Activated naive CD4-positive, alpha-beta T cell treated with anti-CD3 and anti-CD28 coated beads, Interleukin-2, amount 50 U/mL, for 72 hours (primary cell): ENCODE data around the gene KIAA0825. TPM values are rescaled to one million over a fixed set of nuclear protein-coding genes. Genes with fewer than 3 reads are reported as not detected.
"Not testable (repeated sequence)": the region's sequence is repeated elsewhere in the genome, so short reads cannot be mapped to it uniquely, and the experiment has no call there.

Experiments
- ATAC-seq, 2 donors: fragments of 150-1000 bp; cut with Tn5 transposase; 2 replicates each; pipeline ENCODE4 v1.10.0; 2021; ENCODE audit warnings: mild to moderate bottlenecking in 2 of 2, moderate library complexity in 2 of 2
- DNase-seq, 2 donors: peaks; one replicate each; pipeline ENCODE4 v3.0.0; 2021 to 2022; ENCODE audit warnings: low spot score in 2 of 2
- H3K27ac Mint-ChIP-seq, 2 donors: one replicate each; pipeline ENCODE4 v1.8.0; 2022; ENCODE audit warnings: mild to moderate bottlenecking in 2 of 2, mixed read lengths in 2 of 2
- H3K36me3 Mint-ChIP-seq, 2 donors: one replicate each; pipeline ENCODE4 v1.8.0; 2022; ENCODE audit warnings: mixed read lengths in 2 of 2
- H3K9me3 Mint-ChIP-seq, 2 donors: one replicate each; pipeline ENCODE4 v1.8.0; 2022; ENCODE audit warnings: mixed read lengths in 2 of 2
- total RNA-seq, 2 donors: library from RNA; stranded (reverse); gene quantifications; one replicate each; pipeline ENCODE4 v1.2.3, GENCODE V29; 2022

Gene KIAA0825
- total RNA-seq, 2 donors from 2014 or later, result 0.16 to 1.2 TPM

DNA sequence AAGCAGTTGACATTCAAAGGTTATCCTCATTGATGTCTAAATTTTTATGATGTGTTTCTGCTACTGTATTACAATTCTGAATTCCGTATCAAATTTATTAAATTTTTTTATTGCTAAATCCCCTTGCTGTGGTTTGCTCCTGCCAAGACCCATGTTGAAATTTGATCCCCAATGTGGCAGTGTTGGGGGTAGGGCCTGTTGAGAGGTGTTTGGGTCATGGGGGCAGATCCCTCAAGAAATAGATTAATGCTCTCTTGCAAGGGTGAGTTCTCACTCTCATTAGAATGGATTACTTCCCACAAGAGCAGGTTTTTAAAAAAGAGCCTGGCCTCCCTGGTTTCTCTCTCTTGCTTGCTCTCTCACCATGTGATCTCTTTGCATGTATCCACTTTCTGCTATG lies 442.5 kb downstream of the KIAA0825 start:
- Mint-ChIP-seq H3K9me3 (peaks cover 0 to 4% of the 10 kb centered on the region in 2 donors), H3K36me3 (no peaks in the 10 kb centered on the region), H3K27ac (no peak overlapping the region)
- ATAC-seq (no peak), DNase-seq (no peak)

DNA sequence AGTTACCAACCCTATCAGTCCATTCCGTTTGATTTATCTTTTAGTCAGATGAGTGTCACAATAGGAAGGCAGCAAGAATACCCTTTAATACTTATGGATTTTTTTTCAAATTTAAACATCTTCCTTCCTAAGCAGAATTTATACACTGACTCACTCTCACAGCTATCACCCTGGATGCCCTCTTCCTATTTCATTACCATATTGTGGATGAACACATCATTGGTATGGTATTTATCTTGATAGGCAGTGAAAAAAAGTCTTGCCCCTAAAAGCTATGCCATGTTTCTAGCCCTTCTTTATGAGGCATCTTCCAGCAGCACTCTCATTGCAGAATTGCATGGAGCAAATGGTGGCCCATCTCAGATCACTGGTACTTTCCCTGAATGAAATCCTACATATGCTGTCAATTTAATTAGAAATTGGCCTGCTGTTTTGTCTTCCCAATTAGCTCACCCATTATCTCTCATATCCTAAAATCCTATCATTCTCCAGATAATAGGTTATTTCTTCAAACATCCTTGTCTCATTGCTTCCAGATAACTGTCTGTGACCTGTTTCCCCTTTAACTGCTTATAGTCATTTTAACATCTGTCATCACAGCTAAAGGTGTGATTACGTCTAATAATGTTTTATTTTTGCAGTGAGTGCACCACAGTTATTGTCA lies 443.5 kb downstream of the KIAA0825 start:
- ATAC-seq (no peak), DNase-seq (no peak)
- H3K27ac Mint-ChIP-seq, result no peak overlapping the region
- peaks cover 0 to 4% of the 10 kb centered on the region in 2 donors for H3K9me3 Mint-ChIP-seq
- H3K36me3 Mint-ChIP-seq, result no peaks in the 10 kb centered on the region

DNA sequence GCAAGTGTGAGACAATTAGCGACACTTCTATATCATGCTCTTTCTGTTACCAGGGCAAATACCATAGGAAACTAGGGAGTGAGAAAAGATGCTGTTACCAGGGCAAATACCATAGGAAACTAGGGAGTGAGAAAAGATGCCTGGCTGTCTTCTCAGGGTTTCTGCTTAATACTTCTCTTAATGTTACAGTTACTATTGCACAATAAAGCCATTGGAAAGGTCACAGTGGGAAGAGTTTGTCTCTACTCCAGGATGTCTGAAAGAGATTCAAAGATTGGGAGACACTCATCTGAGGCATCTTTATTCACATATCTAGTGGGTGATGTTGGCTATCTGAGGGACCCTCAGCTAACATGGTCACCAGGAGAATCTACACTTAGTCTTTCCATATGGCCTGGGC lies 445.3 kb downstream of the KIAA0825 start:
- DNase-seq, result no peak
- Mint-ChIP-seq H3K9me3 (peaks cover 0 to 4% of the 10 kb centered on the region in 2 donors), H3K36me3 (no peaks in the 10 kb centered on the region), H3K27ac (no peak overlapping the region)
- no peak for ATAC-seq

DNA sequence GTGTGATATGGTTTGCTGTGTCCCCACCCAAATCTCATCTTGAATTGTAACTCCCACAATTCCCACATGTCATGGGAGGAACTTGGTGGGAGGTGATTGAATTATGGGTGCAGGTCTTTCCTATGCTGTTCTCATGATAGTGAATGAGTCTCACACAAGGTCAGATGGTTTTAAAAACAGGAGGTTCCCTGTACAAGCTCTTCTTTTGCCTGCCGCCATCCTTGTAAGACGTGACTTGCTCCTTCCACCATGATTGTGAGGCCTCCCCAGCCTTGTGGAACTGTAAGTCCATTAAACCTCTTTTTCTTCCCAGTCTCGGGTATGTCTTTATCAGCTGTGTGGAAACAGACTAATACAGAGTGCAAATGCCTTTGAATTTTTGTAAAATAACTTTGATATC lies 447.3 kb downstream of the KIAA0825 start:
- not testable (repeated sequence) for DNase-seq, H3K36me3 Mint-ChIP-seq, H3K27ac Mint-ChIP-seq, ATAC-seq, H3K9me3 Mint-ChIP-seq

- not testable (repeated sequence) for DNase-seq, ATAC-seq, H3K9me3 Mint-ChIP-seq, H3K27ac Mint-ChIP-seq, H3K36me3 Mint-ChIP-seq
Measured at GRCh38 chr5:94170158-94170557, 448.2 kb downstream of the KIAA0825 start.

GRCh38 chr5:94168151-94168550 lies 450.3 kb downstream of the KIAA0825 start:
- ATAC-seq (no peak), DNase-seq (no peak)
- Mint-ChIP-seq H3K36me3 (no peaks in the 10 kb centered on the region), H3K9me3 (peaks cover 0 to 4% of the 10 kb centered on the region in 2 donors), H3K27ac (no peak overlapping the region)

DNA sequence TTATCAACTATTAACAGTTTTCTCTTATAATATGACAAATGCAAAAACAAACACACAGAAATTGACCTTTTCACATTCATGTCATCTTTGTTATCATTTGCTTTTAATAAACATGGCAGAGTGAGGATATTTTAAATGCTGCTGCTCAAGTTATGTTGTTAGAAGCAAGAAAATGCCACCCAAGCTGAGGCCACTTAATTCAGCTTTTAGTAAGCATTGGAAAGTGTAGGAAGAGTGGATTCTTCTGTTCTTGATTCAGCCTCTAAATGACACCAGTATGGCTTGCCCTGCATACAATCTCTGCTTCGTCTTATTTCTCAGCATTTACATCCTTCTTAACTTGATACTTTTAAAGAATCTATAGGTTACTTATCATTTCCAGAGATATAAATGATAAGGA lies 456.6 kb downstream of the KIAA0825 start:
- Mint-ChIP-seq H3K36me3 (no peaks in the 10 kb centered on the region), H3K9me3 (no peaks in the 10 kb centered on the region), H3K27ac (no peak overlapping the region)
- ATAC-seq (no peak), DNase-seq (no peak)

GRCh38 chr5:94159144-94159543 lies 459.3 kb downstream of the KIAA0825 start:
- ATAC-seq, result no peak
- DNase-seq, result no peak
- H3K27ac Mint-ChIP-seq, result no peak overlapping the region
- no peaks in the 10 kb centered on the region for H3K36me3 Mint-ChIP-seq
- no peaks in the 10 kb centered on the region for H3K9me3 Mint-ChIP-seq

DNA sequence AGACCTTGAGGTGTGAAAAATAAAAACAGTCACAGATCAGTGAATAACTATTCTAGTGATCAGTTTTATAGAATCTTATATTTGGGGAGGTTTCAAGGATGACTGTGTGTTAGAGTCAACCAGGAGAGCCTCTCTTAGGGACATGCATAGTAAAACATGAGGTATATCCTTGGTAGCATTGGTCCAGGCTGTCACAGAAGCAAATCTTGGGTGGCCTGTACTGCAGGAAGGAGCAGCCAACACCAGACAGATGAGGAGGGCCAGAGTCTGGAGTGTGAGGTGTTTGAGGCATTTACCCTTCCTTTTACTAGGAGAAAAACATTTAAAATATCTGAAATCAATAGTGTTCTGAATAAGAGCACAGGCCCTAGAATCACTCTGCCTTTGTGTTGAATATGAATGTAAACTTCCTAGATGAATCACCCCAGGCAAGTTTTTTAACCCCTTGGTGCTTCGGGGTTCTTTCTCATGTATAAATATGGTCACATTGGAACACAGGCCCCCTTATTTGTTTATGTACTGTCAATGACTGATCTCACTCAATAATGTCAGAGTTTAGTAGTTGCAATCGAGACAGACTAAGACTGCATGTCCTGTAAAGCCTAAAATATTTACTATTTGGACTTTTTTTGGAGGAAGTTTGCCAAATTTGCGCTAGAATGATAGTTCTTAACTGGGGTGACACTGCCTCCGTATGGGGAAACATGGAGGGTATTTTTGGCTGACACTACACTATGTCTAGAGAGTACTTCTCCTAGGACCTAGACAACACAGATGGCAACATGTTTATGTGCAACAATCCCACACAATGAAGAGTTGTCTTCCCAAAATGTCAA lies 460.5 kb downstream of the KIAA0825 start:
- H3K36me3 Mint-ChIP-seq, result no peaks in the 10 kb centered on the region
- H3K27ac Mint-ChIP-seq, result no peak overlapping the region
- no peak for ATAC-seq
- H3K9me3 Mint-ChIP-seq, result no peaks in the 10 kb centered on the region
- no peak for DNase-seq

DNA sequence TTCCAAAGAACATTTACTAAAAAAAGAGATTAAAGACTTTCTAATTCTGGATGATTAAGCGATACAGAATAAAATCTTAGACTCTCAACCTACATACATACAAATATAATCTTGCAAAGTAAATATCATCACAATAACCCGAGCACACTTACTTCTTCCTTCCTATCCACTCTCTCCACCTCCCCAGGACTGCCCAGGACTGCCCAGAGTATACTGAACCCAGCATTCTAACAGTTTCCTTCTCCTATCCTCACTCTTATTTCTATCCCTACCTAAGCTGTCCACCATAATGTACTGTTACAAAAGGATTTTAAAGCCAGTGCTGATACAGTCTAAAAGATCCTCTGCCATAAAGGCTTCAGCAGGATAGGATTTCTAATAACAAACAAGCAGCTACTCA lies 463.7 kb downstream of the KIAA0825 start:
- Mint-ChIP-seq H3K27ac (no peak overlapping the region), H3K36me3 (no peaks in the 10 kb centered on the region), H3K9me3 (peaks cover 0 to 4% of the 10 kb centered on the region in 2 donors)
- DNase-seq (no peak), ATAC-seq (no peak)

GRCh38 chr5:94153736-94154450 lies 464.5 kb downstream of the KIAA0825 start:
- Mint-ChIP-seq H3K27ac (no peak overlapping the region), H3K9me3 (peaks cover 3 to 4% of the 10 kb centered on the region in 2 donors), H3K36me3 (no peaks in the 10 kb centered on the region)
- ATAC-seq (no peak), DNase-seq (no peak)

GRCh38 chr5:94143621-94144020 lies 474.8 kb downstream of the KIAA0825 start:
- Mint-ChIP-seq H3K36me3 (peaks cover 0 to 37% of the 10 kb centered on the region in 2 donors), H3K9me3 (peaks cover 23 to 28% of the 10 kb centered on the region in 2 donors)
- not testable (repeated sequence) for ATAC-seq, DNase-seq, H3K27ac Mint-ChIP-seq

DNA sequence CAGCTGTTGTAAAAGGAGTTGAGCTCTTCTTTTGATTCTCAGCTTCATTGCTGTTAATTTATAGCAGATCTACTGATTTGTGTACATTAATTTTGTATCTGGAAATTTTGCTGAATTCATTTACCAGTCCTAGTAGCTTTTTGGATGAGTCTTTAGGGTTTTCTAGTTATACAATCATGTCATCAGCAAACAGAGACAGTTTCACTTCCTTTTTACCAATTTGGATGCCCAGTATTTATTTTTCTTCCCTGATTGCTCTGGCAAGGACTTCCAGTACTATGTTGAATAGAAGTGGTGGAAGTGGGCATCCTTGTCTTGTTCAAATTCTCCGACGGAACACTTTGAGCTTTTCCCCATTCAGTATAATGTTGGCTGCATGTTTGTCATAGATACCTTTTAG lies 478.1 kb downstream of the KIAA0825 start:
- Mint-ChIP-seq H3K36me3 (peaks cover 0 to 35% of the 10 kb centered on the region in 2 donors), H3K27ac (no peak overlapping the region), H3K9me3 (peaks cover 26 to 28% of the 10 kb centered on the region in 2 donors)
- ATAC-seq, result no peak
- no peak for DNase-seq

DNA sequence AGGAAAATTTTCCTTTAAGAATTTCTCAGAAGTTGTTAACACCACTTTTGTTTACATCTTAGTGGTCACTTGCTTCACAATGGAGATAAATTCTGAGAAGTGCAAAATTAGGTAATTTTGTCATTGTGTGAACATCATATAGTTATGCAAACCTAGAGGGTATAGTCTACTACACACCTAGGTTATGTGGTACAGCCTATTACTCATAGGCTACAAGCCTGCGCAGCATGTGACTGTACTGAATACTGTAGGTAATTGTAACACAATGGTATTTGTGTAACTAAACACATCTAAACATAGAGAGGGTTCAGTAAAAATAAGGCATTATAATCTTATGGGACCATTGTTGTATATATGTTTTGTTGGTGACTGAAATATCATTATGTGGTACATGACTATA lies 488.3 kb downstream of the KIAA0825 start:
- no peak overlapping the region for H3K27ac Mint-ChIP-seq
- no peak for ATAC-seq
- no peaks in the 10 kb centered on the region for H3K36me3 Mint-ChIP-seq
- H3K9me3 Mint-ChIP-seq, result no peaks in the 10 kb centered on the region
- DNase-seq, result no peak

DNA sequence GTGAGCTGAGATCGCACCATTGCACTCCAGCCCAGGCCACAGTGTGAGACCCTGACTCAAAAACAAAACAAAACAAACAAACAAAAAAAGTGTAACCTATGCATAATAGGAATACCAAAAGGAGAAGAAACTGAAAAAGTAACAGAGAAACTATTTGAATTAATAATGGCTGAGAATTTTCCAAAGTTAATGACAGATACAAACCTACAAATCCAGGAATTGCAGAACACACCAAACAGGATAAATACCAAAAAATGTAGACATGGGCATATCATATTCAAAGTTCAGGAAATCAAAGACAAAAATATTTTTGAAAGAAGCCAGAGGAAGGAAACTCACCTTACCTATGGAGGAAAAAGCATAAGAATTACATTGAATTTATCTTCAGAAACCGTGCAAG lies 493.3 kb downstream of the KIAA0825 start:
- H3K9me3 Mint-ChIP-seq, result no peaks in the 10 kb centered on the region
- ATAC-seq, result no peak
- DNase-seq, result no peak
- H3K36me3 Mint-ChIP-seq, result no peaks in the 10 kb centered on the region
- H3K27ac Mint-ChIP-seq, result no peak overlapping the region

DNA sequence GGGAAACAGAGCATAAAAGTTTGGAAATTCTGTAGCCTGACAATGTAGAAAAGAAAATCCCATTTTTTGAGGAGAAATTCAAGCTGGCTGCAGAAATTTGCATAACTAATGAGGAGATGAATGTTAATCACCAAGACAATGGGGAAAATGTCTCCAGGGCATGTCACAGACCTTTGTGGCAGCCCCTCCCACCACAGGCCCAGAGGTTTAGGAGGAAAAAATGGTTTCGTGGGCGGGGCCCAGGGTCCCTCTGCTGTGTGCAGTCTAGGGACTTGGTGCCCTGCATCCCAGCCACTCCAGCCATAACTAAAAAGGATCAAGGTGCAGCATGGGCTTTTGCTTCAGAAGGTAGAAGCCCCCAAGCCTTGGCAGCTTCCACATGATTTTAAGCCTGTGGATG lies 502.1 kb downstream of the KIAA0825 start:
- H3K9me3 Mint-ChIP-seq, result peaks cover 16 to 19% of the 10 kb centered on the region in 2 donors
- not testable (repeated sequence) for DNase-seq, ATAC-seq, H3K27ac Mint-ChIP-seq
- H3K36me3 Mint-ChIP-seq, result peaks cover 25 to 41% of the 10 kb centered on the region in 2 donors

GRCh38 chr5:94113087-94113486 lies 505.3 kb downstream of the KIAA0825 start:
- DNase-seq (no peak), ATAC-seq (no peak)
- Mint-ChIP-seq H3K9me3 (peaks cover 16 to 20% of the 10 kb centered on the region in 2 donors), H3K27ac (no peak overlapping the region), H3K36me3 (peaks cover 29 to 48% of the 10 kb centered on the region in 2 donors)
